ENCODE measurements around the gene KCNE1.

KCNE1 gene

DNA sequence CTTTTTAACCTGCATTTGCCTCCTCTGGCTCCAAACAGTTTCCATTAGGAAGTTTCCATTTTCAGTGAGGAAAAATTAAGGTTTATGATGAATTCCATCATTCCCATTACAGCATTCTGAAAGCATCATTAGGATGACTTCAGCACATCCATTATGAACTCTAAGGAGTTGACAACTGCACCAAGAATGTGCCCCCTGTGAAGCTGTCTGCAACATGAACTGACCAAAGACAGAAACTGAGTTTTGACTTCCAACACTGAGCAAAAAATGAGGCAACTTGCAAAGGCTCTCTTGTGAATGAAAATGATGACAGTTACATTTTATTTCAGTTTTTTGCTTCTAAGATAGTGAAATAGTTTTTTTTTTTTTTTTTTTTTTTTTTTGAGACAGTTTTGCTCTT, 18.3 kb upstream of the KCNE1 start:
- TF ChIP-seq, protein P1, sequence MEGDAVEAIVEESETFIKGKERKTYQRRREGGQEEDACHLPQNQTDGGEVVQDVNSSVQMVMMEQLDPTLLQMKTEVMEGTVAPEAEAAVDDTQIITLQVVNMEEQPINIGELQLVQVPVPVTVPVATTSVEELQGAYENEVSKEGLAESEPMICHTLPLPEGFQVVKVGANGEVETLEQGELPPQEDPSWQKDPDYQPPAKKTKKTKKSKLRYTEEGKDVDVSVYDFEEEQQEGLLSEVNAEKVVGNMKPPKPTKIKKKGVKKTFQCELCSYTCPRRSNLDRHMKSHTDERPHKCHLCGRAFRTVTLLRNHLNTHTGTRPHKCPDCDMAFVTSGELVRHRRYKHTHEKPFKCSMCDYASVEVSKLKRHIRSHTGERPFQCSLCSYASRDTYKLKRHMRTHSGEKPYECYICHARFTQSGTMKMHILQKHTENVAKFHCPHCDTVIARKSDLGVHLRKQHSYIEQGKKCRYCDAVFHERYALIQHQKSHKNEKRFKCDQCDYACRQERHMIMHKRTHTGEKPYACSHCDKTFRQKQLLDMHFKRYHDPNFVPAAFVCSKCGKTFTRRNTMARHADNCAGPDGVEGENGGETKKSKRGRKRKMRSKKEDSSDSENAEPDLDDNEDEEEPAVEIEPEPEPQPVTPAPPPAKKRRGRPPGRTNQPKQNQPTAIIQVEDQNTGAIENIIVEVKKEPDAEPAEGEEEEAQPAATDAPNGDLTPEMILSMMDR (IDR thresholded peaks at IDR 0.05; ENCODE audit: extremely low read depth, insufficient read depth, missing control alignments), result no peak
- in situ Hi-C loops (cut with MboI; ENCODE audit: low pct_unique_long_range_greater_than_20kb, low sequenced_read_pairs, unreplicated experiment), result no loop called here
- no peak for DNase-seq (ENCODE audit: low spot score)

DNA sequence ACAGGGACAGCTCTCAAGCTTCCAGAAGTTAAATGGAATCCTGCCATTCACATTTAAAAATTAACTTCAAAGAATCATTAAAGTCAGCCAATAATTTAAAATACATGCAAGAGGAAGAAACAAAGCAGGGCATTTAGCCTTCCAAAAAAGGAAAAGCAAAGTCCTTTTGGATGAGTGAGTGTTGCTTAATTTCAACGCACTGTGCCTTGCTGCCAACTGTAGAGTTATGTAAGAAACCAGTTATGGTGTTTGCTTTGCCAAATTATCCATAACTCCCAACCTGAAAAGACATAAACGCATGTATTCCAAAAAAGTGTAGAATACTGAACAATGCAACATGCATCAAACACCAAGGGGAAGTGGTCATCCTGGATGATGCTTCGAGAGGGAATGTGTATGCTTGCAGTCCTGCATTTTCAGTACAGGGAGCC, 16.1 kb upstream of the KCNE1 start:
- TF ChIP-seq, protein P1 (IDR thresholded peaks at IDR 0.05; ENCODE audit: extremely low read depth, insufficient read depth, missing control alignments), result no peak
- in situ Hi-C loops (cut with MboI; ENCODE audit: low pct_unique_long_range_greater_than_20kb, low sequenced_read_pairs, unreplicated experiment), result no loop called here
- DNase-seq (ENCODE audit: low spot score), result no peak

DNA sequence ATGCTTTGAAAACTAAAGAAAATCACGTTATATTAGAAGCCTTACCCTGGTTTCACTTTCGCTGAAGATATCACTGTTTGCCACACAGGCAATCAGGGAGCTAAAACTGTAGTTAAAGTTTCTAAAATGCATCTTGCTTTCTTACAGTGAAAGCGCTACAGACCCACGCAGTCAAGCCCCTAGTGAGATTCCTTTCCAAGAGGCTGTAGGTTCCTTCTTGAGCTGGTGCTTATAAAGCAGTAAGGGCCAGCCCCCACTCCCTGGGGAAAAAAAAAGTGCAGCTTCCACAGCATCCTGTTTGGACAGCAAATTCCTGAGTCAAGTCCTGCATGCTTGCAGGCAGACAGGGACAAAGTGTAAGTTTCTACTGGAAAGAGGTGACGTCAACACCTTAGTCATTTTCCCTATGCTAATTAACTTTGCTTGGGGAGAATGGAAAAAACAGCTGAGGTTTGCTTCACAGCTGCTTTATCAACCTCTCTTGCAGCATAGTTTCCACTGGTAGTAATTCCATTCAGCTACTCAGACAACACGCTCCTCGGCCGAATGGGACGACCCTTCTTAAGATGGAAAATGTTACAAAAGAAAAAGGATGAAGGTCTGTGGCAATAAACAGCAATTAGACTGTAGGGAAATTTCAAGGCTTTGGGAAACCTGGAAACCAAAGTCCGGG, 14.7 kb upstream of the KCNE1 start:
- DNase-seq (ENCODE audit: low spot score), result peak; percentile 38
- TF ChIP-seq, protein P1 (IDR thresholded peaks at IDR 0.05; ENCODE audit: extremely low read depth, insufficient read depth, missing control alignments), result no peak
- in situ Hi-C loops (cut with MboI; ENCODE audit: low pct_unique_long_range_greater_than_20kb, low sequenced_read_pairs, unreplicated experiment), result no loop called here

DNA sequence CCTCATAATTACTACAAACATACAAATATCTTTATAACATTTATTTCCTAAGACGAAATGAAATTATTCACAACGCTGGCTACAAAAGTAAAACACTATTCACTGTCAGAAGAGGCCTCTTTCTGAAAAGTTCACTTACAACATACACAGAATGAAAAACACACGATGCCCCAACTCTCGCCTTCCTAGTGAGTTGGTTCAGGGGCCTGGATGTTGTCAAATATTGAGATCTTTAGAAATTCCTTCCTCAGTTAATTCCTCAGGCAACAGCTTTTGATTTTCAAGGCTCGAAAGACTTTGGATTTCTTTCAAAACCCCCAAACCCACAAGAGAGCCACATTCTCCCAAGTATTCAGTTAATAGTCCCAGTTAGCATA, 14.2 kb upstream of the KCNE1 start:
- no peak for DNase-seq (ENCODE audit: low spot score)
- TF ChIP-seq, protein P1 (IDR thresholded peaks at IDR 0.05; ENCODE audit: extremely low read depth, insufficient read depth, missing control alignments), result no peak
- in situ Hi-C loops (cut with MboI; ENCODE audit: low pct_unique_long_range_greater_than_20kb, low sequenced_read_pairs, unreplicated experiment), result no loop called here

DNA sequence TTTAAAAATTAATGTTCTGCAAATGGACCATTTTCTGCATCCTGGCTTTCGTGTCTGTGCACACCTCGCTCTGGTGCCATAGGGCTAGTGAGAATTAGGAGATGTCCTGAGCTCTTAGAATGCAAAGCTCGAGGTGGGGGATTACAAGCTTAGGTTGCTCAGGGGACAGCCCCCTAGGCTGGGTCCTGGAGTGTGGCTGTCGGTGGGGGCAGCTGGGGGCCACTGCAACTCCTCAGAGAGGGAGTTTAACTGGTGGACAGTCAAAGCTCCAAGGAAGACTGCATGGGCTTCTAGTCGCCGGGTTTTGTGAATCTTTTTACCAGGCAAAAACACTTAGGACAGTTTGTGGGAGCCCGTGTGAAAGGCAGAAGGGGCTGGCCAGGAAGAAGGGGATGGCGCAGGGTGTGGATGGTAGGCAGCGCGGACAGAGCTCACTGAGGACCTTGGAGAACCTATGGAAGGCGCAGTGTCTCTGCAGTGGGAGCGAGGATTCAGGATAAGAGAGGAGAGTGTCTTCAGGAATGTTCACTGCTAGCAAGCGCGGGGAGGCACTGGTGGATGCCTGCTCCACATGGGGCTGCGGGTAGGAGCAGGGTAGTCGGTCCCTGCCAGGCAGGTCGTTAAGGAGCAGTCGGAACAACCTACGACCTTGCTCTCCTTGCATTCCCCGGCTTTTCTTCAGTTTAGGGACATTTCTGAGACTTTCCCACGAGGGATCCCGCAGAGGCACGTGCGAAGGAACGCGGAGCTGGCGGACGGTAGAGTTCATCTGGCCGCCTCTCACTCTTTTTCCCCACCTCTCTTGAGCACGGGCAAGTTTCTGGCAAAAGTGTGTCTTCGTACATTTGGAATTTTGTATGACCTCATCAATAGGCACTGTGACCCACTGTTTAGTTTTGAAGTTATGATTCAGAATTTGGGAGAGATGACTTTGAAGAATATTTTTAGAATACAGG, 12.9 kb upstream of the KCNE1 start:
- in situ Hi-C loops (cut with MboI; ENCODE audit: low pct_unique_long_range_greater_than_20kb, low sequenced_read_pairs, unreplicated experiment), result no loop called here
- TF ChIP-seq, protein P1 (IDR thresholded peaks at IDR 0.05; ENCODE audit: extremely low read depth, insufficient read depth, missing control alignments), result no peak
- DNase-seq (ENCODE audit: low spot score), result no peak

DNA sequence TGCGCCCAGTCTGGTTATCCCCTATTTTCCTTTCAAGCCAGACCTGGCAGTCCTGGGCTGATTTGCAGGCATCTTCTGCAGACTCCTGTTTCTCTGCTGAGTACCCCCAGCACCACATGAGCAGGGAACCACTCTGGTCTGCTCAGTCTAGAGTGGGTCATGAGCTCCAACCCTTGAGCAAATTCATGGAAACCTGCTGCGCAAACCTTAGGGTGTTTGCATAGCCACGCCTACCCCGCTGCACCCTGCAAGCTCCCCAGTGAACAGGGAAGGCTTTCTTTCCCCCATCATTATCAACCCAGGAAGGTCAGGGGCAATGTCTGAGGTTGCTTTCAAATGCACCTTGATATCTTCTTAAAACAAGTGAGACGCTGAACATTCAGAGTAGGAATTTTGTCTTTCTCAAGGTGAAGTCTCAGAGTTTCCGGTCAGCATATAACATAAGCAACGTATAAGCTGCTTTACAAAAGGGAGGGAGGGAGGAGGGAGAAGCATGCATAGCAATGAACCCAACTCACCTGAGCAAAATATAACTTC, 11.1 kb upstream of the KCNE1 start:
- TF ChIP-seq, protein P1 (IDR thresholded peaks at IDR 0.05; ENCODE audit: extremely low read depth, insufficient read depth, missing control alignments), result no peak
- DNase-seq (ENCODE audit: low spot score), result no peak
- in situ Hi-C loops (cut with MboI; ENCODE audit: low pct_unique_long_range_greater_than_20kb, low sequenced_read_pairs, unreplicated experiment), result no loop called here
